H7 (cell line): ENCODE data around the gene STRA6. TPM values are rescaled to one million over a fixed set of nuclear protein-coding genes. Genes with fewer than 3 reads are reported as not detected.

Experiments
- DNase-seq: peaks from one replicate; pipeline ENCODE4 v3.0.0; 2012
- H3K27me3 ChIP-seq: 2 replicates; pipeline ENCODE4 v1.6.0; 2011; ENCODE audit warnings: mild to moderate bottlenecking, low read length; ENCODE audit not compliant: control insufficient read depth, insufficient read depth
- H3K36me3 ChIP-seq: replicated peaks from 2 replicates; pipeline ENCODE4 v1.5.1; 2011; ENCODE audit warnings: low read length; ENCODE audit not compliant: control insufficient read depth, insufficient read depth
- H3K4me3 ChIP-seq: 2 replicates; pipeline ENCODE4 v1.5.1; 2011; ENCODE audit warnings: low read depth, mild to moderate bottlenecking, control low read depth, low read length, moderate library complexity; ENCODE audit not compliant: insufficient read depth
- total RNA-seq: library from RNA; depleted of rRNA; stranded (reverse); fragments of >200 nt; shearing (Covaris generic); gene quantifications from 2 replicates; pipeline ENCODE4 v1.2.3, GENCODE V29; 2014

Gene STRA6
- total RNA-seq, 1 experiment from 2014 or later: 10.3 TPM

DNA sequence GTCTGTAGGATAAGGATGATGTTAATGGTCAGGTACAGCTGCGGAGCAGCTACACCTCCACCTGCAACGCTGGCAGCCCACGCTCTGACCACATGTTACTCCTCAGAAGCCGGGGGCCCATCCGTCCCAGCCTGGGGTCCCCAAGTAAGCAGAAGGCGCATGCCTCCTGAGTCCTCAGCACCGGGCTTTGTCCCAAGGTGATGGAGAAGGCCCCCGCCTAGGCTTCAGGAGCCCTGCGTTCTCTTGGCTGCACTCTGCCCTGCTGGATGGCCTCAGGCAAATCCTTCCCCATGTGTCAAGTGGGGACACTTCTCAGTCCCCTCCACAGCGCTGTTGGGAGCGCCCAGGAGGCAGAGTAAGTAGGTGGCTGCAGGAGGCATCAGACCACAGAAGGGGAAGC lies 14.4 kb downstream of the STRA6 start:
- Histone ChIP-seq H3K4me3 (no peak overlapping the region), H3K27me3 (no peaks in the 10 kb centered on the region), H3K36me3 (no peaks in the 10 kb centered on the region)
- no peak for DNase-seq

GRCh38 chr15:74185710-74186348 lies 16.8 kb downstream of the STRA6 start:
- H3K36me3 ChIP-seq: no peaks in the 10 kb centered on the region
- H3K27me3 ChIP-seq: no peaks in the 10 kb centered on the region
- H3K4me3 ChIP-seq: no peak overlapping the region
- DNase-seq: no peak

DNA sequence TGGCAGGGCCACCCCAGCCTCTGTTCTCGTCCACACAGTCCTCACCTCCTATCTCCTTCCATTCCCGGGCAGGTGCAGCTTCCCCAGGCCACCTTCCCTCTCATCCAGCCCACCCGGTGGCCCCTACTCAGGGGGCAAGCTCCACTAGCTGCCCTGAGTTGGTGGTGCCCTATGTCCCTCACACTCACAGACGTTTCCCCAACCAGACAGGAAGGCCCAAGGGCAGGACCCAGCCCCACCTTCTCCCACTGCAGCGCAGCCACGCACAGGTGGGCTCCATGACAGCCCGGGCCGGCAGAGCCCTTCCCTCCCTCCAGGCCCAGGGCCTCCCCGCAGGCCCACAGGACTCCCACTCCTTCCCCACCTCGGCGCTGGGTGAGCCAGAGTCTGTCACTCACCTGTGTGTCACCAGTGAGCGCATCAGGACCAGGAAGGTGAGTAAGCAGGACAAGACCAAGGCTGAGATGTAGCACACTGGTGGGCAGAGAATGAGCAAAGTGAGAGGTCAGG lies 17.9 kb downstream of the STRA6 start:
- DNase-seq: peak; percentile 52
- H3K4me3 ChIP-seq: no peak overlapping the region
- no peaks in the 10 kb centered on the region for H3K27me3 ChIP-seq
- no peaks in the 10 kb centered on the region for H3K36me3 ChIP-seq

- Histone ChIP-seq H3K27me3 (no peaks in the 10 kb centered on the region), H3K4me3 (no peak overlapping the region), H3K36me3 (no peaks in the 10 kb centered on the region)
- DNase-seq: peak; percentile 35
These were observed 20.5 kb downstream of the STRA6 start for GRCh38 chr15:74182131-74182530.

- peak; percentile 33 for DNase-seq
- H3K27me3 ChIP-seq: no peaks in the 10 kb centered on the region; the same call in 1 of the 2 replicates
- H3K4me3 ChIP-seq: no peak overlapping the region
- H3K36me3 ChIP-seq: no peaks in the 10 kb centered on the region
These were observed 21.5 kb downstream of the STRA6 start for GRCh38 chr15:74180881-74181602.

GRCh38 chr15:74179983-74180880 lies 22.4 kb downstream of the STRA6 start:
- no peaks in the 10 kb centered on the region; the same call in 1 of the 2 replicates for H3K27me3 ChIP-seq
- H3K4me3 ChIP-seq: no peak overlapping the region
- peak; percentile 34 for DNase-seq
- H3K36me3 ChIP-seq: no peaks in the 10 kb centered on the region

- Histone ChIP-seq H3K27me3 (no peaks in the 10 kb centered on the region; the same call in 1 of the 2 replicates), H3K4me3 (no peak overlapping the region), H3K36me3 (no peaks in the 10 kb centered on the region)
- DNase-seq: peak; percentile 55
These were observed 23.3 kb downstream of the STRA6 start for GRCh38 chr15:74179101-74179841.

DNA sequence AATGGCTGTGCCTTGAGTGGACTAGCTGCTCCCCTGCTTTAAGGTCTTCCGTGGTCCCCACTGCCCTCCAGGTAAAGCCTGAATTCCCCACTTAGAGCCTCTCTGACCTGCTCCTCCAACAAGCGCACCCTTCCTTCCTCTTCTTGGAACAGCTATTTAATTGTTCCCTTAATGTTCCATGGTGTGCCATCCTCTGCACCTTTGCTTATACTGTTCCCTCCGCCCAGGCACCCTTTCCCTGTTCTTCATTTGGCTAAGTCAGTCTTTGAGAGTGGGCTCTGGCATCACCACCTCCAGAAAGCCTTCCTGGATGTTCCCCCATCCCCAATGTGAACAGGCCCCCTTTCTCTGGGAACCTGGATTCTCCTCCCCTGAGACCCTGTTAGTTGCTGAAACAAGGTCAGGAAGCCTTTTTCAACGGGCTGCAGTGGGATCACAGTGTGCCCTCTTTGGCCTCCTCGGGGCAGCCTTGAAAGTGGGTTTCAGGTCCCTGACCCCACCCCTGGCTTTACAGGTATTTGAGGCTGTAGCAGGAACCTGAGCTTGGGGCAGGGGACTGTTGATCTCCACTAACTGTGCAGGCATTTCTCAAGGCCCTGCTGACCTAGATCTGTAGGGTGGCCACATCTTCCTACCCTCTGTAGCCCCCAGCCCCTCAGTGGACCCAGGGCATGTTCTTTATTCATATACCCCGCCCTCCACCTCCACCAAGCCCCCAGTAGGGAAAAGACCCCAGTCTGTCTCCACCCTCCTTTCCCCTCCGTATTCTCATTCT lies 24.1 kb downstream of the STRA6 start:
- DNase-seq: peak; percentile 25
- H3K4me3 ChIP-seq: no peak overlapping the region
- H3K27me3 ChIP-seq: no peaks in the 10 kb centered on the region; the same call in 1 of the 2 replicates
- H3K36me3 ChIP-seq: no peaks in the 10 kb centered on the region

GRCh38 chr15:74176262-74177214 lies 26.0 kb downstream of the STRA6 start:
- Histone ChIP-seq H3K36me3 (no peaks in the 10 kb centered on the region), H3K4me3 (no peak overlapping the region), H3K27me3 (no peaks in the 10 kb centered on the region; the same call in 1 of the 2 replicates)
- DNase-seq: peak; percentile 82

DNA sequence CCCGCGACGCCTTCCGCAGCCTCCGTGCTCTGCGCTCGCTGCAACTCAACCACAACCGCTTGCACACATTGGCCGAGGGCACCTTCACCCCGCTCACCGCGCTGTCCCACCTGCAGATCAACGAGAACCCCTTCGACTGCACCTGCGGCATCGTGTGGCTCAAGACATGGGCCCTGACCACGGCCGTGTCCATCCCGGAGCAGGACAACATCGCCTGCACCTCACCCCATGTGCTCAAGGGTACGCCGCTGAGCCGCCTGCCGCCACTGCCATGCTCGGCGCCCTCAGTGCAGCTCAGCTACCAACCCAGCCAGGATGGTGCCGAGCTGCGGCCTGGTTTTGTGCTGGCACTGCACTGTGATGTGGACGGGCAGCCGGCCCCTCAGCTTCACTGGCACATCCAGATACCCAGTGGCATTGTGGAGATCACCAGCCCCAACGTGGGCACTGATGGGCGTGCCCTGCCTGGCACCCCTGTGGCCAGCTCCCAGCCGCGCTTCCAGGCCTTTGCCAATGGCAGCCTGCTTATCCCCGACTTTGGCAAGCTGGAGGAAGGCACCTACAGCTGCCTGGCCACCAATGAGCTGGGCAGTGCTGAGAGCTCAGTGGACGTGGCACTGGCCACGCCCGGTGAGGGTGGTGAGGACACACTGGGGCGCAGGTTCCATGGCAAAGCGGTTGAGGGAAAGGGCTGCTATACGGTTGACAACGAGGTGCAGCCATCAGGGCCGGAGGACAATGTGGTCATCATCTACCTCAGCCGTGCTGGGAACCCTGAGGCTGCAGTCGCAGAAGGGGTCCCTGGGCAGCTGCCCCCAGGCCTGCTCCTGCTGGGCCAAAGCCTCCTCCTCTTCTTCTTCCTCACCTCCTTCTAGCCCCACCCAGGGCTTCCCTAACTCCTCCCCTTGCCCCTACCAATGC lies 27.1 kb downstream of the STRA6 start:
- Histone ChIP-seq H3K4me3 (no peak overlapping the region), H3K36me3 (no peaks in the 10 kb centered on the region), H3K27me3 (no peaks in the 10 kb centered on the region; the same call in 1 of the 2 replicates)
- DNase-seq: peak; percentile 57

DNA sequence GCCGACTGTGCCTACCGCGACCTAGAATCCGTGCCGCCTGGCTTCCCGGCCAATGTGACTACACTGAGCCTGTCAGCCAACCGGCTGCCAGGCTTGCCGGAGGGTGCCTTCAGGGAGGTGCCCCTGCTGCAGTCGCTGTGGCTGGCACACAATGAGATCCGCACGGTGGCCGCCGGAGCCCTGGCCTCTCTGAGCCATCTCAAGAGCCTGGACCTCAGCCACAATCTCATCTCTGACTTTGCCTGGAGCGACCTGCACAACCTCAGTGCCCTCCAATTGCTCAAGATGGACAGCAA lies 27.7 kb downstream of the STRA6 start:
- Histone ChIP-seq H3K36me3 (no peaks in the 10 kb centered on the region), H3K27me3 (no peaks in the 10 kb centered on the region; the same call in 1 of the 2 replicates), H3K4me3 (no peak overlapping the region)
- DNase-seq: peak; percentile 61
